HG02840 (cell line): Measurements from ENCODE around the gene ST3GAL4.
"Not testable (repeated sequence)": the region's sequence is repeated elsewhere in the genome, so short reads cannot be mapped to it uniquely, and the experiment has no call there.

Source experiments
- ATAC-seq: cut with Tn5 transposase; IDR thresholded peaks from one replicate; pipeline ENCODE4 v1.9.1; 2021; ENCODE audit warnings: mild to moderate bottlenecking, moderate library complexity, moderate number of reproducible peaks; ENCODE audit not compliant: unreplicated experiment, low FRiP score

Gene ST3GAL4, protein sequence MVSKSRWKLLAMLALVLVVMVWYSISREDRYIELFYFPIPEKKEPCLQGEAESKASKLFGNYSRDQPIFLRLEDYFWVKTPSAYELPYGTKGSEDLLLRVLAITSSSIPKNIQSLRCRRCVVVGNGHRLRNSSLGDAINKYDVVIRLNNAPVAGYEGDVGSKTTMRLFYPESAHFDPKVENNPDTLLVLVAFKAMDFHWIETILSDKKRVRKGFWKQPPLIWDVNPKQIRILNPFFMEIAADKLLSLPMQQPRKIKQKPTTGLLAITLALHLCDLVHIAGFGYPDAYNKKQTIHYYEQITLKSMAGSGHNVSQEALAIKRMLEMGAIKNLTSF

GRCh38 chr11:126355324-126355925 is at the start of gene ST3GAL4:
Gene ST3GAL4 (plus strand): TSS chr11:126355686. CDS start chr11:126406156, 50,470 bp downstream.
- ATAC-seq, result peak; percentile 62

GRCh38 chr11:126305699-126306098 is 49.8 kb upstream of the ST3GAL4 start:
- ATAC-seq, result peak; percentile 59

DNA sequence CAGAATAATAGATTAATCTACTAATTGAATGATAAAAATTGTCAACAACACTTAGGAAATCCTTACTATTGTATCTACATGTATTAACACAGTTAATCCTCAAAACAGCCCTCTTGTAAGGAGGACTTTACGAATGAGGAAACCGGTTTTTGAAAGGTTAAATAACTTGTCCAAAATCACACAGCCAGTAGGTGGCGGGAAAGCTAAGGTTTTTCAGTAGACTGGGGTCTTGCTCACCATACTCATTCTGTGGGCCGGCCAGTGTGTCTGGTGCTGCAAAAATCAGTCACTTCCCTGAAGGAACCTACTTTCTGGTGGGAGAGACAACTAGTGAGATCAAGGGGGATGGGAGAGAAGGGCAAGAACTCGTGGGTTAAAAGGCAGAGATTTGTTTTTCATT is 47.8 kb upstream of the ST3GAL4 start:
- no peak for ATAC-seq

DNA sequence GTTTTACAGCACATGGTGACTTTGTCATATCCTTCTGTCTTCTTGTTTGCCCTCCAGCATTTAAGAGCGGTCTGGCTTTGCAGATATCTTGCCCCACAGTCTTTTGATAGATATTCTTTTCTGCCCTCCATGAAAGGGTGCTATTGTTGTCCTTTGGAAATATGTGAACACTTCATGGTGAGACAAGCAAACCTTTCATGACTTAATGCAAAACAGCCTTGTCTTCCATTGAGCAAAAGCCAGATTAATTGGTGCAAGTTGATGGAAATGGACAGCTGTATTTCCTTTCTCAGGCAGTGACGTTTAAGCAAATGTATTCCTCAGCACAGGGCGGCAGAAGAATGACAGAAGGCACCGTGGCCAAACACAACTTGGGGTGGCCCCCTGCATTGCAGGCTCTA is 47.2 kb upstream of the ST3GAL4 start:
- ATAC-seq, result no peak

GRCh38 chr11:126308771-126309170 is 46.7 kb upstream of the ST3GAL4 start:
- not testable (repeated sequence) for ATAC-seq

- ATAC-seq, result no peak
Measured at GRCh38 chr11:126310200-126310991, 45.1 kb upstream of the ST3GAL4 start.

GRCh38 chr11:126310992-126311310 is 44.5 kb upstream of the ST3GAL4 start:
- ATAC-seq, result no peak

DNA sequence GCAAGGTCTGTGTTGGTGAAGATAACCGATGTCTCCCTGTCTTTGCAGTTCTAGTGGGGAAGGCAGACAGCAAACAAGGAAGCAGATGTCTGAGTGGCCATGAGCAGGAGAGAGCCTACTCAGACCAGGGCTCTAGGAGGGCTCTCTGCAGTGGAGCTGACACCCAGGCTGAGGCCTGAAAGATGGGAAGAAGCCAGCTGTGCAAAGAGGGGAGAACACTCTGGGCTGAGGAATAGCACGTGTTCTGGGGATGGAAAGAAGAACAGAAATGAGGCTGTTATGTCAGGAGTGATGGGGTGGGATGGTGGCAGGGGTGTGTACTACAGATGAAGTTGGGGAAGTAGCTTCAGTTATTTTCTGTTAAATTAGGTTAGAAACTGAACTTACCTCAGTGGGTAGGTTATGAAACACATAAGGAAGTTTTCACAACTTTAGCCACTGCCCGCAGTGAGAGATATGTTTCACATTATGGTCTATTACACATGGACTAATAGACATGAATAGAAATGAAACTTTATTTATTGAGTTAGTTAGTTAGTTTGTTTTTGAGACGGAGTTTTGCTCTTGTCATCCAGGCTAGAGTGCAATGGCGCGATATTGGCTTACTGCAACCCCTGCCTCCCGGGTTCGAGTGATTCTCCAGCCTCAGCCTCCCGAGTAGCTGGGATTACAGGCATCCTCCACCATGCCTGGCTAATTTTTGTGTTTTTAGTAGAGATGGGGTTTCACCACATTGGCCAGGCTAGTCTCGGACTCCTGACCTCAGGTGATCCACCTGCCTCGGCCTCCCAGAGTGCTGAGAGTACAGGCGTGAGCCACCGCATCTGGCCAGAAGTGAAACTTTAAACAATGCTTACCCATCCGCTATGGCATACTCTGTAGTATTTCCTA is 43.8 kb upstream of the ST3GAL4 start:
- ATAC-seq, result peak; percentile 66

GRCh38 chr11:126312961-126313360 is 42.5 kb upstream of the ST3GAL4 start:
- no peak for ATAC-seq

GRCh38 chr11:126313826-126314225 is 41.7 kb upstream of the ST3GAL4 start:
- ATAC-seq, result no peak

DNA sequence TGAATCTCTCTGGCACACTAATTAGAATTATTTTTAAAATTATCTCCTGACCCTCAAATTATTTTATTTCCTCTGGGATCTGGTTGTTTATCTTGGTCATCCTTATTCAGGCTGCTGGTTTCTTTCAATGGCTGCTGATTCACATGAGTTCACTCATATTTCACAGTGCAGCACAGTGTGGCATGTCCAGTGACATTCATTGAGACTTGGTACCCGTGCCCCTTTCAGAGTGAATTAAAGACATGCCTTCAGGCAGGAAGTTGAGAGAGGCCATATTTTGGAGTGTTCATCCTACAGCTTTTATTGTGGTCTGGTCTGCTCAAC is 38.1 kb upstream of the ST3GAL4 start:
- ATAC-seq, result no peak

GRCh38 chr11:126317756-126318573 is 37.5 kb upstream of the ST3GAL4 start:
- ATAC-seq, result peak; percentile 20

- peak; percentile 80 for ATAC-seq
Measured at GRCh38 chr11:126318574-126319373, 36.7 kb upstream of the ST3GAL4 start.

- ATAC-seq, result no peak
Measured at GRCh38 chr11:126319374-126319740, 36.1 kb upstream of the ST3GAL4 start.

DNA sequence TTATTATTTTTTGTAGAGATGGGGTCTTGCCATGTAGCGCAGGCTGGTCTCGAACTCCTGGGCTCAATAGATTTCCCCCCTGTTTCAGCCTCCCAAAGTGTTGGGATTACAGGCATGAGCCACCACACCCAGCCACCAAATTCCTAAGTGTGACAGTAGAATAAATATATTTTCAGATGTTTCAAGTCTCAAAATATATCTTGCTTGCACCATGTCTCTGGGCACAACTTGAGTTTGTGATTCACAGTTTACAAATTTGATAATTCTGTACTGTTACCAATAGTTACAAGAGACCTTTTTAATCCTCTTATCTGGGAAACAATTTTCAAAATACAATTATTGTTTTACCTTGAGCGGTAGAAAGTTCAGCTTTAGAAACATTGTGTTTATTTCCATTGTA is 32.5 kb upstream of the ST3GAL4 start:
- ATAC-seq, result no peak

DNA sequence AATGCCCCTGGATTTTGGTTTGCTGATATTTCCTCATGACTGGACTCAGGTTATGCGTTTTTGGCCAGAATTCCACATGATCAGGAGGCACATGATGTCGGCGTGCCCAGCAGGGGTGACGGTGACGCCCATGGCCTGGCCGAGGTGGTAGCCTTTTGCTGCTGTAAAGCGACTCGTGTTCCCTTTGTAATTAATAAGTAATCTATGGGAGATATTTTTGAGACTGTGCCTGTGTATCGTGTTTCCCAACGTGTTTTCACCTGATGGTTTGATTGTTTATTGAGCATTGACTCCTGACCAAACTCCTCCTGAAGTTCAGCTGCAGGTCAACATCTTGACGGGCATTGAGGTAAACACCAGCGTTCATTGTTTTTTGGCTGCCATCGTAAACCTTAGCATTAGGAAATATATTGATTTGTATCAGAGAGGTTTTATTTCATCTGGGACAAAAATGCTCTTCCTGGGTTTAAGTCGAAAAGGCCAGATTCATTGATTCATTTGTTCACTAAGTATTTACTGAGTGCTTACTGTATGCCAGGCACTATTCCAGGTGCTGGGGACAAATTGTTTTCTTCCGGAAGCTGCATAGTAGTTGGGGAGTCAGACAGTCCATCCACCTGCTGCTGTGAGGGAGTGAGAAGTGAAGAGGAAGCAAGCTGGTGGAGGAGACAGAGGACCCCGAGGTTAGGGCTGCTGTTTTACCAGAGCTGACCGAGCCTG is 28.0 kb upstream of the ST3GAL4 start:
- ATAC-seq, result no peak

- no peak for ATAC-seq
Measured at GRCh38 chr11:126328001-126328390, 27.5 kb upstream of the ST3GAL4 start.

GRCh38 chr11:126328444-126328843 is 27.0 kb upstream of the ST3GAL4 start:
- ATAC-seq, result no peak
